Coronary artery (tissue), 2 donors: ENCODE measurements around the gene DHX9.

ENCODE experiments used
- DNase-seq: peaks from one replicate; pipeline ENCODE4 v3.0.0-alpha.2; 2017; ENCODE audit warnings: low spot score
- H3K27ac ChIP-seq, 2 donors: fragments of 200-600 bp; sonication (generic); one replicate each; pipeline ENCODE4 v1.5.1; 2016 to 2019
- H3K4me3 ChIP-seq: fragments of 200-600 bp; sonication (generic); 2 replicates; pipeline ENCODE4 v1.5.1; 2016; ENCODE audit warnings: mild to moderate bottlenecking, moderate library complexity
- TF ChIP-seq, protein P1 (sequence below): fragments of 200-600 bp; sonication (generic); IDR thresholded peaks from one replicate; pipeline ENCODE4 v1.5.1; 2019; ENCODE audit warnings: antibody characterized with exemption

Gene DHX9

DNA sequence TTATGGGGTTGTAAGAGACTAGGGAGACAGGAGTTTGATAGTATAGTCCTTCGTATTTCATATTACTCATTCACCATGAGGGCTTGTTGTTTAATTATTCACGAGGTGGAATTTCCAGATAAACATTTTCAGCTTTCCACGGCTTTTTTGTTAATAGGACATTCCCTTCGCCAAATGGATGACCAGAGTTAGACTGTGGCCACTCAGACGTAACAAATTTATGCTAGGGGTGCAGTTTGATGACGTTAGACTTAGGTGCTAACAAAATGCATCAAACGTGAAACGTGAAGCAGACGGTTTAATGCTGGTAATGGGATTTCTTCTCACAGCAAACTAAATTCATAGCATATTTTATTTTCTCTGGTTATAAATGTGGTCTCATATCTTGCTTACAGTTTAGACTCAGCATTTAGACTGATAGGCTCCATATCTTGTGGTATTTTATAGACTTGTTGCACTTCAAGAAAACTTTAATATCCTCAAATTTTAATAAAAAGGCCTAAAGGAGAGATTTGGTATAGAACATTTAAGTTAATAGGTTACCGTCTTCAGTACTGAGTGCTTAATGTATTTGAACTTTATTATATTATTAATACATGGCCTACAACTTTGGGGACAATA lies 2.3 kb downstream of the DHX9 start:
- DNase-seq, result no peak
- peak overlapping the region; percentile 92 for H3K4me3 ChIP-seq
- H3K27ac ChIP-seq, result no peak overlapping the region
- TF ChIP-seq, protein P1, sequence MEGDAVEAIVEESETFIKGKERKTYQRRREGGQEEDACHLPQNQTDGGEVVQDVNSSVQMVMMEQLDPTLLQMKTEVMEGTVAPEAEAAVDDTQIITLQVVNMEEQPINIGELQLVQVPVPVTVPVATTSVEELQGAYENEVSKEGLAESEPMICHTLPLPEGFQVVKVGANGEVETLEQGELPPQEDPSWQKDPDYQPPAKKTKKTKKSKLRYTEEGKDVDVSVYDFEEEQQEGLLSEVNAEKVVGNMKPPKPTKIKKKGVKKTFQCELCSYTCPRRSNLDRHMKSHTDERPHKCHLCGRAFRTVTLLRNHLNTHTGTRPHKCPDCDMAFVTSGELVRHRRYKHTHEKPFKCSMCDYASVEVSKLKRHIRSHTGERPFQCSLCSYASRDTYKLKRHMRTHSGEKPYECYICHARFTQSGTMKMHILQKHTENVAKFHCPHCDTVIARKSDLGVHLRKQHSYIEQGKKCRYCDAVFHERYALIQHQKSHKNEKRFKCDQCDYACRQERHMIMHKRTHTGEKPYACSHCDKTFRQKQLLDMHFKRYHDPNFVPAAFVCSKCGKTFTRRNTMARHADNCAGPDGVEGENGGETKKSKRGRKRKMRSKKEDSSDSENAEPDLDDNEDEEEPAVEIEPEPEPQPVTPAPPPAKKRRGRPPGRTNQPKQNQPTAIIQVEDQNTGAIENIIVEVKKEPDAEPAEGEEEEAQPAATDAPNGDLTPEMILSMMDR, result no peak

DNA sequence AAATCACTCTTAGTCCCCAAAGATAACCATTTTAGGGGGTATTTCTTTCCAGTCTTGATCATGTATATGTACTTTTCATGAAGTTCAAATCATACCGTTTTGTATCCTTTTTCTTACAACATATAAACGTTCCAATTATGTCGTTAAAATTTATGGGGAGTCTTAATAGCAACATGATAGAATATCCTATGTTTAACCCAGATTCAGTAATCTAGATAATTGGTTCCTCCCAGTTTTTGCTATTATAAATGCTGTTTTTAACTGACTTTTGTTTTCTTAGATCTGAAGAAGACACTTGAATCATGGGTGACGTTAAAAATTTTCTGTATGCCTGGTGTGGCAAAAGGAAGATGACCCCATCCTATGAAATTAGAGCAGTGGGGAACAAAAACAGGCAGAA lies 3.1 kb downstream of the DHX9 start:
- TF ChIP-seq, protein P1, result no peak
- H3K27ac ChIP-seq, result no peak overlapping the region
- no peak for DNase-seq
- no peak overlapping the region for H3K4me3 ChIP-seq

DNA sequence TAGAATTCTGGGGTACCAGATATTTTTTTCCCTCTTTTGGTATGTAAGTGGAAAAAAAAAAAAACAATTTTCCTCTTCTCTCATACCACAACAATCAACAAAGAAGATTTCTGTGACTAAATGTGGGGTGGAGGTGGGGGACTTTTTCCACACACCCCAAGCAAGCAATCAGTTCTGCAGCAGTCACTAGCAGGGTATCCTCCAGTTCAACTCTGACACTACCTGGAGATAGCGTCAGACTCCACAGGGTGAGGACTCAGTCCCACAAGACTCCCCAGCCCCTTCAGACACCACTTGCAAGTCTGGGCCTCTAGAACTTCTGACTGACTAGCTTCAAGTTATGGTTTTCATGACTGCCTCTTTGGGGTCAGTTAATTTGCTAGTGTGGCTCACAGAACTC lies 6.2 kb downstream of the DHX9 start:
- TF ChIP-seq, protein P1, result no peak
- H3K4me3 ChIP-seq, result no peak overlapping the region
- no peak for DNase-seq
- no peak overlapping the region for H3K27ac ChIP-seq

DNA sequence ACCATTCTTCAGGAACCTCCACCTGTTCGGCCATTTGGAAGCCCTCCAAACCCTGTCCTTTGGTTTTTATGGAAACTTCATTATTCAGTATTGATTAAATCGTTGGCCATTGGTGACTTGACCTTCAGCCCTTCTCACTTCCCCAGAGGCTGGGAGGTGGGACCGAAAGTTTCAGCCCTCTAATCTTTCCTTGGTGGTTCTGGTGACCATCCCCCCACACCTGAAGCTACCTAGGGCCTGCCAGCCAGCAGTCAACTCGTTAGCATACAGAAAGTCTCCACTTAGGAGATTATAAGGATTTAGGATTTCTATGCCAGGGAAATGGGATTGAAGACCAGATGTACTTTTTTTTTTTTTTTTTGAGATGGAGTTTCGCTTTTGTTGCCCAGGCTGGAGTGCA lies 6.7 kb downstream of the DHX9 start:
- no peak overlapping the region for H3K27ac ChIP-seq
- DNase-seq, result no peak
- TF ChIP-seq, protein P1, result no peak
- no peak overlapping the region for H3K4me3 ChIP-seq

DNA sequence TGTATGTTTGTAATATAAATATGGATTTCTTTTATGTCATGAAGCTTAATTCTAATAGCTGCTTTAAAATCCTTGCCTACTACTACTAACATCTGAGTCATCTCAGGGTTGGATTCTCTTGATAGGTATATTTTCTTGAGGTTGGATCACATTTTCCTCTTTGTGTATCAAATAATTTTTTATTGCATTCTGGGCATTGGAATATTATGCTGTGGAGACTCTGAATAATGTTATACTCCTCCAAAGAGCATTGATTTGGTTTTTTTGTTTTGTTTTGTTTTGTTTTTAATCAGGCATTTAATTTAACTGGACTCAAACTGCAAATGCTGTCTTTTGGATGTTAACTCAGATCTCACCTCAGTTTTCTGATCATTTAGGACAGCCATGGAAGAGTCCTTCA lies 8.0 kb downstream of the DHX9 start:
- H3K27ac ChIP-seq, result no peak overlapping the region
- TF ChIP-seq, protein P1, result no peak
- no peak for DNase-seq
- no peak overlapping the region for H3K4me3 ChIP-seq

DNA sequence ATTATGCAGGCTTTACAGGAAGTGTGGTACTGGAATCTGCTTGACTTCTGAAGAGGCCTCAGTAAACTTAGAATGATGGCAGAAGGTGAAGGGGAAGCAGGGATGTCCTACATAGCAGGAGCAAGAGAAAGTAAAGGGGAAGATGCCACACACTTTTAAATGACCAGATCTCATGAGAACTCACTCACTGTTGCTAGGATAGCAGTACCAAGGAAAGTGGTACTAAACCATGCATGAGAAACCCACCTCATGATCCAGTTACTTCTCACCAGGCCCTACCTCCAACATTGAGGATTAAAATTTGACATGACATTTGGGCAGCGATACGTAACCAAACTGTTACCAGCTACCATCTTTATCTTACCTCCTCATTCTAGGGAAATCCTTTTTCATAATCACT lies 9.6 kb downstream of the DHX9 start:
- Histone ChIP-seq H3K4me3 (no peak overlapping the region), H3K27ac (no peak overlapping the region)
- TF ChIP-seq, protein P1, result no peak
- no peak for DNase-seq

DNA sequence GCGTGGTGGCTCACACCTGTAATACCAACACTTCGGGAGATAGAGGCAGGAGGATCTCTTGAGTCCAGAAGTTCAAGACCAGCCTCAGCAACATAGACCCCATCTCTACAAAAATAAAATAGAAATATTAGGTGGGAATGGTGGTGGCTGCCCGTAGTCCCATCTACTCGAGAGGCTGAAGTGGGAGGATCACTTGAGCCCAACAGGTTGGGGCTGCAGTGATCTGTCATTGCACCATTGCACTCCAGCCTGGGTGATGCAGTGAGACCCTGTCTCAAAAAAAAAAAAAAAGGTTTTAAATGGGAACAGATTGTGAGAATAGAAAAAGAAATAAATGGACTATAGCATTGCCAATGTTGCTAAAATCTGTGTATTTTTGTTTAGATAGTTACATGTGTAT lies 11.2 kb downstream of the DHX9 start:
- TF ChIP-seq, protein P1, result no peak
- H3K27ac ChIP-seq, result no peak overlapping the region
- DNase-seq, result no peak
- no peak overlapping the region for H3K4me3 ChIP-seq
